Left kidney (tissue), 2 donors: ENCODE results near the gene TECPR1. TPM values are rescaled to one million over a fixed set of nuclear protein-coding genes. Genes with fewer than 3 reads are reported as not detected.
"Not testable (repeated sequence)": the region's sequence is repeated elsewhere in the genome, so short reads cannot be mapped to it uniquely, and the experiment has no call there.

Source experiments
- DNase-seq: peaks from one replicate; pipeline ENCODE4 v3.0.0-alpha.2; 2013
- polyA plus RNA-seq: library from polyadenylated mRNA; unstranded; fragments of 120-200 nt; gene quantifications from one replicate; pipeline ENCODE4 v1.2.1, GENCODE V29; 2013; ENCODE audit not compliant: insufficient read length

Gene TECPR1
- polyA plus RNA-seq, 1 donor, result 18.1 TPM

DNA sequence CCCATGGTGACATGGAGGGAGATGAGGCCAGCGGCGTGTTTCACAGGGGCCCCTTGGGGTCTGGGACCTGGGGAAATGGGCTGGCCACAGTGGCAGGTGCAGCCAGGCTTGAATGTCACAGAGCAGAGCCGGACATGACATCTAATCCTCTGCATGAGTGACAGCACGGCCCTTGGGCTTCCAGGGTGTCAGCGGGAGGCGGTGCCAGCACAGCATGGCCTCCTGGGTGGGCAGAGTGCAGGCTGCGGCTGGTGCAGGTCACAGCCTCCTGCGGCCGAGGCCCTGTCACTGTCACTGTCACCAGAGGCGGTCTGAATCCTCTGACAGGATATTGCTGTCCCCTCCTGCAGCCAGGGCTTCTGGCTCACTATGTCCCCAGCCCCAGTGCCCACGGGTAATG, 22.6 kb downstream of the TECPR1 start:
- DNase-seq, result no peak

DNA sequence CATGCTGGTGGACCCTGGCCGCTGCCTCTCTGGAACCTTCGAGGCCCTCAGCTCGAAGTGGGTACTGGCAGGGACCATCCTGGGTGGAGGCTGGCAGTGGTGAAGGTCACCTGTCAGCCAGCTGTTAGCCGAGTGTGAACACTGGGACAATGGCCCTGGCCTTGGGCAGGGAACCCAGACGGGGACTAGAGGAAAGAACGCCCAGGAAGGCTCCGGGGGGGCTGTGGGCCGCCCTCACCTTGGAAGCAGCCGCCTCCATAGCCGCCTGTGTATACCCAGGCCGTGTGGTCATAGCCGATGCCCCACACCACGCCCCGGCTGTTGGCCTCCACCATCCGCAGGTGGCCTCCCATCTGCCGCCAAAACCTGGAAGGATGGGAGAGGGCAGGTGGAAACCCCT, 23.2 kb downstream of the TECPR1 start:
- no peak for DNase-seq

DNA sequence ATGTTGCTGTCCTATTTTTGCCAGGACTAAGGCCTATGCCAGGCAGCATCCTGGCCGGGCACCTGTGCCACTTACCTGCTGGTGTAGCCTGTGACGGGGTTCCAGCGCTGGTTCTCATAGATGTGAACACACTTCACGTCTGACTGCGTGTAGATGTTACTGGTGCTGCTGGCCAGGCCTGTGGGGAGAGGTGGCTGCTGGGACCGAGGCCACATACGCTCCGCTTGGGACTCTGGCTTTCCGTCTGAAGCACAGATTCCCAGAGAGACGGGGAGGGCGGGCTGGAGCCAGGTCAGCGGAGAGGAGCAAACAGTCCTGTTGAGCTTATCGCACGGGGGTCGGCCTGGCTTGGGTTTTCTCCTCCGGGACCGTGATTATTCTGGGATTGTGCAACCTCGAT, 24.1 kb downstream of the TECPR1 start:
- DNase-seq, result no peak

DNA sequence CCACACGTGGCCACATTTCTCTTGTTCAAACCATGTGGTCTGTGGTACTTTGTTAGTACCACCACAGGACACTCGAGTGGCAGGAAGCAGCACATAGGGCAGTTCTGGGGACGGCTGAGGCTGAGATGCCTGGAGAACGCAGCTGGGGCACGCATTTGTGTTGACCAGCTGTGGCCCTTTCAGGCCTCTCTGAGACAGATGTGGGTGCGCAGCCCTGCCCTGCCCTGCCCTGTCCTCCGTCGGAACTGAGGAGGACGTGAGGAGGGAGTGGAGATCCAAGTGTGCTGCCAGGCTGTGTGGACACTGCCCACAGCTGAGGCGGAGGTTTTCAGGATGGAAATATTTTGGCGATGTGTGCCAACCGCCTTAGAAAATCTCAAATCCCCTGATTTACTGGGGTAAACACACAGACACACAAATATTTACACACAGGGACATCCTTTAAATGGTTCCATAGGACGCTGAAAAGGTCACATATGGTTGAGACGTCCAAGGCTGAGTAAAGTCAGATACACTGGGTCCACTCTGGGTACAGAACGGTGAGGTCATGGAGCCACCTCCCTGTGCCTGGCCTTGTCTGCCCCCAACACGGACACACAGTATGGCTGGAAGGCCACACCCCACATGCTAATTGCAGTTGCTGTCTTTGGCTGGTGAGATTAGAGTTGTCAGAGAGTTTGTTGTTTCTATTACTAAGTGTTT, 26.0 kb downstream of the TECPR1 start:
- DNase-seq, result no peak

DNA sequence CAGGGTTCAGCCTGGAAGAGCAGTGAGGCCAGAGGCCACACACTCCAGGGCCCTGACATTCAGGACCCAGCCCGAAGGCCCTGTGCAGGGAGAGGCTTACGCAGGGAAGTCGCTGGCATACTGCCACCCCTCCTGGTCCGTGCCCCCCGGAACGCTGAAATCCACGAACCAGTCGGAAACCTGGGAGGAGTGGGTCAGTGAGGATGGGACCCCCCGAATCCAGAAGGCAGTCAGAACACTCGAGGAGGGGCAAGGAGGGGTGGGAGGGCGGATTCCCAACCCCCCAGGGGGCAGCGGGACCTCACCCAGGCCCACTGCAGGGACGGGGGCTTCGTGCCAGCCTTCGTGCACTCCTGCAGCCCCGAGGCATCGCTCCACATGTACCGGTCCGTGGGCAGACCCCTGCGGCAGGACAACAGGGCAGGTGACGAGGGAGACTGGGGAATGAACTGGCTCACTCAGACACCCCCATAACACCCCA, 27.3 kb downstream of the TECPR1 start:
- DNase-seq, result no peak

DNA sequence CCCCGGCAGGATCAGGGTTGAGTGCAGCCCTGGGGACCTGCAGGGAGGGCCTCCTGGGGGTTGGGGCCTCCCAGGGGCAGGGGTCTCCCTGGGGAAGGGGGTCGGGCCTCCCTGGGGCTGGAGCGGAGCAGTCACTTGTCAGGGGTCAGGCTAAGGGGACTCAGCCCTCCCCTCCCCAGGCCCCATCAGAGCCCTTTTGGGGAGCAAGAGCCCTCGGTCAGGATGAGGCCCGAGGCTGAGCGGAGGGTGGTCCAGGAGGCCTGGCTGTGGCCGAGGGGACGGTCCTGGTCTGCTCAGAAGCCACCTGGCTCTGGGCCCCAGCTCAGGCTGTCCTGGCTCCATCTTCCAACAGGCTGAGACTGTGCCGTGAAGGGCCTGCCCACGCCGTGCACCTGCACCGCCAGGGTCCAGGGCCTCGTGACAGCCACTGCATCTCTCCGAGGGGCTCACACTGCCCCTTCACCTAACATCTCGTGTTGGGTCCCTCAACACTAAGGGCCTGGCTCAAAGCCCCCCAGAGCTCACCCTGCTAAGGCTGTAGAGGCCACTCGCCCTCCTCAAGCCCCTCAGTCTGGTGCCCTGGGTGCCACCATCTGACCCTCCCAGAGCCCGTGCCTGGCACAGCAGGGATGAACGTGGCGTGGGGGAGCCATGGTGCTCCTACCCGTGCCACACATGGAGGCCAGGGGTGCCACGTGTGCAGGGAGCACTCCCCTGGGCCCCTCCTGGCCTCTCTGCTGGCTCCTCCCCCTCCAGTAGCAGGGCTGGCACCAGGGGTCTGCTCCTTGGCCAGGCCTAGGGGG, 27.9 kb downstream of the TECPR1 start:
- DNase-seq, result no peak

DNA sequence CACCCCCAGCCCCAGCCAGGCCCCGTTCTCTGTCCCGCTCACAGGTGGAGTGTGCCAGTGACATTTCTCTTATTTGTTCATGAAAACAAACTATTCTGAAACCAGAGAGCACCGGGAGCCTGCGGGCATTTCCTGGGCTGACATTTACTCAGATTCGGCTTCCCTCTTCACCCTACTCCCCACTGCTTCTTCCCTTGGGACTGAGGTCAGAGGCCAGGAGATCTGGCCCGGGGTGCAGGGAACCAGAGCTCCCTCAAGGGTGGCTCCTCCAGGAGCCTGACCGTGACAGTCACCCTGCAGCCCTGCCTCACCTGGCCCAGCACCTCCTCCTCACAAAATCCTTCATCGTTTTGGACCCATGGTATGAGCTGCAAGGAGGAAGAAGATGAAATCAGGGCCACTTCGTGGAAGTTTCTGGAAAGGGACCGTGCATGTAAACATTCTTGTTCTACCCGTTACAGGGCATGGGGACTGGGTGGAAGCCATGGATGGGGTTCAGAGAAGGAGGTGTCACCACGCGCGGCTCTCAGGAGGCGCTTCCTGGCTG, 28.6 kb downstream of the TECPR1 start:
- no peak for DNase-seq

DNA sequence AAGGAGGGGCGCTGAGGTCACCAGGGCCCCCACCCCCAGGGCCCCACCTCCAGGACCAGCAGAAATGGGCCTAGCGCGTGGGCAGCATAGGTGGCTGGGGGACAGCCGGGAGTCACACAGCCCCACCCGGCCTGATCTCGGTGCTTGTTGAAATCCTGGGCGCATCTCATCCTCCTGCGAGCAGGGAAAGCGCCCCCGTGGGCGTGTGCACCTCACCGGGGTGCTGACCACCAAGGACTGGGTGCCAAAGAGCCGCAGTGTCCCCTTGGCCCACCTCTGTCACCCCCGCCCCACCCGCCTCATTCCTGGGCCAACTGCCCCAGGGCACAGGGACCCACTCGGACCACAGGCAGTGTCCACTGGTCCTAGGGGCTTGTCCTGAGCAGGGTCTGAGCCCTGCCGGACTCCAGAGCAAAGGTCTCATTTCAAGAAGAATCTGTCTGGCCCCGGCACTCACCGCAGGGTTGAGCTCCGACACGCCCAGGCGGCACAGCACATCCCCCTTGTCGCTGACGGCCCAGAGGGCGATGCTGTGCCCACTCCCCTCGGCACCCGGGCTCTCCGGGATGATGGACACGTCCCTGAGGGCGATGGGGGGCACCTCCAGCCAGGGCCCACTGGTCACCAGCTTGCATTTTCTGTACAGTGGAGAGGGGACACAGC, 29.4 kb downstream of the TECPR1 start:
- DNase-seq, result no peak

DNA sequence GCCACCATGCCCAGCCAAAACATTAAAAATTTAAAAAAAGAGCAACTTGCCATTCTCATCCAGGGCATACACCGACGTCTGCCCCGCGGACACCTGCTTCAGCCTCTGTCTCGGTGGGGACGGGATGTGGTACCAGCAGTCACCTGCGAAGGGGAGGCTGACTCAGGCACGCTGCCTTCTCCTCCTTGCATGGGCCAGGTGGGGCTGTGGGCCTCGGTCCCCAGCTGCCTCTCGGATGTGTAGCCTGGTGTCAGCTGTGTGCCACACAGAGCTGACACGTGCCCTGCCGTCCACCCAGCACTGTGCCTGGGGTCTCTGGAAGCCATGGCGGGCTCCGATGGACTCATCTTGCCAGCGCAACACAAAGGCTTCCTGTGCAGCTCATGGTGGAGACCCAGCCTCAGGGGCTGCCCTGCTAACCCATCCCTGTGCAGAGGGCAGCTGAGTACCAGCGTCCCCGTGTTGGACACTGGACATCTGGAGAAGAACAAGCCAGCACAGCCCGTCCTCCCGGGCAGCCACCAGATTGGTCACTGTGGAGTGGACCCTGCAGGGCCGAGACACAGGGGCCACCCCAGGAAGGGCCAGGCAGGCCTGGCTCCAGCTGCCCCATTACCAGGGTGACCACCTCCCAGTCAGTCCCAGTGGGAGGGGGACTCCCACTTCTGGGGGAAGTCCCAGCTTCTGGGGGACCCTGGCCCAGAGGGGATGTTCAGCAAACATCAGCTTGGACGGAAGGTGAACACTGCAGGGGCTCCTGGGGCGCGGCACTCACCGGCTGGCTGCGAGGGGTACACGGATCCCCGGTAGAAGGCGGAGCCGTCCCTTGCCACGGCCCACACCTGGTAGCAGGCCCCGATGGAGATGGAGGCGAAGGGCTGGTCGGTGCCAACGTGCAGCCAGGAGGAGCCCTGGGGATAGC, 30.2 kb downstream of the TECPR1 start:
- no peak for DNase-seq

DNA sequence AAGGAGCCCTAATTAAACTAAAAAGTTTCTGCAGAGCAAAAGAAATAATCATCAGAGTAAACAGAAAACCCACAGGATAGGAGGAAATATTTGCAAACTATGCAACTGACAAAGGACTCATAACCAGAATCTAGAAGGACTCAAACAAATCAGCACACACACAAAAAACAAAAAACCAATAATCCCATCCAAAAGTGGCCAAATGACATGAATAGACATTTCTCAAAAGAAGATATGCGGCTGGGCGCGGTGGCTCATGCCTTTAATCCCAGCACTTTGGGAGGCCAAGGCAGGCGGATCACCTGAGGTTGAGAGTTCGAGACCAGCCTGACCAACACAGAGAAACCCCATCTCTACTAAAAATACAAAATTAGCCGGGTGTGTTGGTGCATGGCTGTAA, 32.6 kb downstream of the TECPR1 start:
- DNase-seq, result not testable (repeated sequence)

DNA sequence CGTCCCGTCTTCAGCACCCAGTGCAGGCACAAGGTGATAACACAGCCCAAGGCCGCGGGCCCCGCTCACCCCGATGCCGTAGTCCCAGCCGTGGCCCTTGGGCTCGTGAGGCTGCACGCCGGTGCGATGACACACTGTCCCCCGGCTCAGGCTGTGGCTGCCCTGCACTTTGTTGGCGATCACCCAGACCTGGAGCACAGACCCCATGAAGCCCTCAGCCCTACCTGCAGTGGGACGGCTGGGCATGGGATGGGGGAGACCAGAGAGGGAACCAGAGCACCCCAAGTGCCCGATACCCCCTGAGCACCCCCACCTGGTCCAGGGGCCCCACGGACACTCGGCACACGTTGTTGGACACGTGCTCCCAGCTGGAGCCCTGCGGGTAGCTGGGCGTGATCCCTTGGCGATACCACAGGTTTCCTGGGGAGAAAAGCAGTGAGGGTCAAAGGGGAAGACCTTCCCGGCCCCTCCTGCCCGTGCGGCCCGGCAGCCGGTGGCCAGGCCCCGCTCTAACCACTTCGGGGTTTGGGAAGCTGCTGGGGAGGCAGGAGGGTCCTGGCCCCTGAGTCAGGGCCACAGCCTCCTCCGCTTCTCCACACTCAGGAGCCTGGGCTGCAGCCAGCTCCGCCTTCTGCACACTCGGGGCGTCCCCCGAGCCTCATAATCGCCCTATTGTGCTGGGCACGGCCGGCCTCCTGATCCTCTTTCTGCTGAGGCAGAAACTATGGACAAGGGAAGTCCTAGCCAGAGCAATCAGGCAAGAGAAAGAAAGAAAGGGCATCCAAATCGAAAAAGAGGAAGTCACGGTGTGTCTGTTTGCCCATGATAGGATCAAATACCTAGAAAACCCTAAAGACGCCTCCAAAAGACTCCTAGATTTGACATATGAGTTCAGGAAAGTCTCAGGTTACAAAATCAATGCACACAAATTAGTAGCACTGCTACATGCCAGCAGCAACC, 34.1 kb downstream of the TECPR1 start:
- DNase-seq, result no peak

DNA sequence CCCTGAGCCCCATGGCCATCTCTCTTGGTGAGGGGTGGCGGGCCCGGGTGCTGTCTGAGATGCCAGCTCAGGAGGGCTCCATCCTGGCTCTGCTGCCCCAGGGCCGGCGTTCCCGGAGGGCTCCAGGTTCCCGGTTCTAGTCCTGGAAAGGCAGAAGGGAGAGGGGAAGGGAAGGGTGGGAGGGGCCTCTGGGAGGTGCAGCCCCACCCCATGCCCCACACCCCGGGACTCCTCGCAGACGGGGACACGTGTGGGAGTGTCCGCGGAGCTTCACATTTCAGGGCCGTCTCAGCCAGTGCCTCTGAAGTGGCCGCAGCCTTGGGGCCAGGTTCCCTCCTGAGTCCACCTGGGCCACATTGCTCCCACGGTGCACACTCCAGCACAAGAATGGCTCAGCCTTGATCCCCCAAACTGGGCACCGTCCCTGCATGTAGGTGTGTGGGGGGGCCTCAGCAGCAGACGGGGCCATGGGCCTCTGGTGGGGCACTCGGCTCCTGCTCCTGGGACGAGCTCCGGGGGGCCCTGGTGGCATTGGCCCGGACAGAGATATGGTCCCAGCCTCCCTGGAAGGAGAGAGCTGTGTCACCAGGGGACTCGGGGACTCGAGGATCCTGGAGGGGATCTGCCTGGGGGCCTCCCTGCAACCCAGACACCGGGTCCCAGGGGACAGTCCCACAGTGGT, 35.0 kb downstream of the TECPR1 start:
- no peak for DNase-seq

DNA sequence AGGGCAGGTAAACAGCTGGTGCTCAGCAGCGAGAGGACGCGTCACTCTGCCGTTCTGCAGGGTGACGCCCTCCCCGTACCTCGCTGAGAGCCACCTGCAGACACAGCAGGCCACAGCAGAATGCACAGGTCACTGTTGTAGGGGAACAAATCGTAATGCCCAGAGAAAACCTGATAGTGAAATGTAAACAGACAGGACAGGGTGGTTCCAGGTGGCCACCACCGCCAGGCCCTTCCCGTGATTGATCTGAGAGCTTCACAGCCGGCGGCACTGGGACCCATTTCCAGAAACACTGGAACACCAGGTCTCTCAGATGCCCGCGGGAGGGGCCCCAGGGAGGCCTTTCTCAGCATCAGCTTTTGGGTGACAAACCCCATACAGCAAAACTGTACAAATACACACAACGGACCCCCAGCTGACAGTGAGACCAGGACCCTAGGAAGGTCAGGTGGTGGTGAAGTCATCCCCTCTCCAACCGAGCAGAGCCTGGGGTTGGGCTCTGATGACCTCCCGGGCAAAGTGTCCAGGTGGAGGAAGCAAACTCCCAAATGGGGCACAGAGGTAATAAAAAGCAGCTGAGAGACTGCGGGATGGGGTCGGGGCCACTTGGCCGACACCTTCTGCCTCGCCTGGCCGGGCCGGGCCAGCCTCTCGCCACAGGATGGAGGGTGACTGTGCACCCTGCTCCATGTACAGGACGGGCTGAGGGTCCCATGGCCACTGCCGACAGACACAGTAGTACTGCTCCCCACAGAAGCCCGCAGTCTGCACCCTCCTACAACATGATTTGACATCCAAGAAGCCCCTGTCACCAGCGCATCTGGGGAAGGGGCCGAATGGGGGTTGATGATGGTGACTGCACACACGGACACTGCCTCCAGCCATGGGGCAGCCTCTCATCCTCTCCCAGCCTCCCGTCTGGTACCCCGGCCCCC, 36.2 kb downstream of the TECPR1 start:
- no peak for DNase-seq

DNA sequence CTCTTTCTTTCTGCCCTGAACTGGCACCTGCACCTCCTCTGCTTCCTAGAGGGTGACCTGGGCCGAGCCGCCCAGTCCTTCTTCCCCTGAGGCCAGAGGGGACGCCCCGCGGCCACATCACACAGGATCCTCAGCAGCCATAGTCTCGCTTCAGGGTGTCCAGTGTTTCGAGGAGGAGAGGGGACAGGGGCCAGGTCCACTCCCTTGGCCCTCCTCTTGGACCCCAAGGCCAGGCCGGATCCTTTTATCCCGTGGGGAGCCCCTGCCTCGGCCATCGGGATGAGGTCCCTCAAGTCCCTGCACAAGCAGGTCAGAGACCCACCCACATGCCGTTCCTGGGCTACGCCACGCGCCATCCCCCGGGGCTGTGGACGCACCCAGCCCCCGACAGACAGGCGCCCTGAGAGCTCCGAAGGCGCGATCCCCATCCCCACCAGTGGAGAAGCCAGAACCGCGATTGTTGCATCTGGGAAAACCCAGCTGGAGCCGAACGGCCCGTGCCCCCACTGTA, 37.2 kb downstream of the TECPR1 start:
- DNase-seq, result no peak

DNA sequence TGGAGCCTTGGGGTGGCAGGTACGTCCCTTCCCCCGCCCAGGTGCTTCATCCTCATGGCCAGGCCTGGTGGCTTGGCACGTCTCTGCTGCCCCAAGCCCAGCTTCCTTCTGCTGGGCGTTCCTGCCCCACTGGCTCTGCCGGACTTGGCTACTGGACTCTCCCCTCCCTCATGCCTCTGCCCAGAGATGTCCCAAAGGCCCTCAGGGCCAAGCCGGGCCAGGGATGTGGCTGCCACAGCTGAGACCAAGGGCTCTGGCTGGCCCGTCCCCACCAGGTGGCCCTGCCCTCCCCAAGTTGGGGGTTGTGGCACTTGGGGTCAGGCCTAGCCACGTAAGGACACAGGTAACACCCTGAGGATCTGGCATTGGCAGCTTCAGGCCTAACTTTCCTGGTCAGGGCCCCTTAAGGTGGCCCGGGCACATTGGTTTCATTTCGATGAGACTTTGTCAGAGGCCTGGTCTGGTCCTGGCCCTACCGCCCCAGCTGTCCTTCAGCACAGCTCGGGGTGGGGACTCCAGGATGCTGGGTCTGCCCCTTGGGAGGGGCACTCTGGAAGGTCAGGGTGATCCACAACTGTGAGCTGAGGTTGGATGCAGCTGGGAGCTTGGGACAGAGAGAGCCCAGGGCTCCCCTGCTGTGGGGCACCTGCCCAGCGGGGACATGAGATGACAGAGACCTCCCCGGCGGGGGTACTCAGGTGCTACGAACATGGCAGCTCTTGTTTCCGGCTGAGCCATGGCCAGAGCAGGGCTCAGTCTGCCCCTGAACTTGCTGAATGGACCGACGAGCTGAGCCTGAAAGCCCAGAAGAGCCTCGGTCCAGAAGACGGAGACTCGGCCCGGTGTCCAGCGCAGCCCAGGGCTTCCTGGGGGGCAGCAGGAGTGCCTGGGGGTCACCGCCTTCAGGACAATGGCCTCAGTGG, 37.9 kb downstream of the TECPR1 start:
- DNase-seq, result no peak

DNA sequence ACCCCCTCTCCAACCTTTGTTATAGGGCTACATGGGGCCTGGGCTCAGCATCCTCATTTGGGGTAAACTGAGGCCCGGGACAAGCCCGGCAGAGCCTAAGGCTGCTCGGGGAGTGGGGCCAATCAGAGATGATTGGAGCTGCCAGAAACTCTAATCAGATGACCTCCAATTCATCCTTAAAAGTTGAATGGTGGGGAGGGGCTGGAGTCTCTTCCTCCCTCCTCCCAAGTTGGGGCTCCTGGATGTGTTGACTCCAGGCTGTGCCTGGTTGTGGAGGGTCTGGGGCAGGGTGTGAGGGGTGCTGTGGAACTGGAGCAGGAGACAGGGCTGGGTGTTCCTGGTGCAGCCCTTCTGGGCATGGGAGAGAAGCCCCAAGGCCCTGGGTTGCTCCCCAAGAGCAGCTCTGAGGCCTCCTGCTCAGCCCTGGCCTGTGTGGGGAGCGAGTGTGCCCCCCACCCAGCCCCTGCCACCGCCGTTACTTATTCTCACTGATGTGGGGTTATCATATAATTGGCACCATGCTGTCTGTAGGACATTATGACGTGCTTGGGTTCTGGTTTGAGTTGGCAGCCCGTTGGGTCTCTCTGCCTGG, 38.6 kb downstream of the TECPR1 start:
- DNase-seq, result no peak

DNA sequence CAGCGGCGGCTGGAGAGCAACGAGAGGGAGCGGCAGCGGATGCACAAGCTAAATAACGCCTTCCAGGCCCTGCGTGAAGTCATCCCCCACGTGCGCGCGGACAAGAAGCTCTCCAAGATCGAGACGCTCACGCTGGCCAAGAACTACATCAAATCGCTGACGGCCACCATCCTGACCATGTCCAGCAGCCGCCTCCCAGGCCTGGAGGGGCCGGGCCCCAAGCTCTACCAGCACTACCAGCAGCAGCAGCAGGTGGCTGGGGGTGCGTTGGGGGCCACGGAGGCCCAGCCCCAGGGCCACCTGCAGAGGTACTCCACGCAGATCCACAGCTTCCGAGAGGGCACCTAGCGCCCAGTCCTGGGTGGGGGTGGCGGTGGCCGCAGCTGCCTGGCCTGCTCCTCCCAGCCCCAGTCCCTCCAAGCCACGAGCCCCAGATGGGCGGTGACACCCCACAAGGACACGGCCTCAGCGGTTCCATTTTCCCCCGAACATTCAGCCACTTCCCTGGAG, 39.4 kb downstream of the TECPR1 start:
- no peak for DNase-seq
